ENCODE data around the gene THSD4. TPM values are rescaled to one million over a fixed set of nuclear protein-coding genes. Genes with fewer than 3 reads are reported as not detected.

The THSD4 gene
- polyA plus RNA-seq, 1 experiment, result 45.8 TPM

DNA sequence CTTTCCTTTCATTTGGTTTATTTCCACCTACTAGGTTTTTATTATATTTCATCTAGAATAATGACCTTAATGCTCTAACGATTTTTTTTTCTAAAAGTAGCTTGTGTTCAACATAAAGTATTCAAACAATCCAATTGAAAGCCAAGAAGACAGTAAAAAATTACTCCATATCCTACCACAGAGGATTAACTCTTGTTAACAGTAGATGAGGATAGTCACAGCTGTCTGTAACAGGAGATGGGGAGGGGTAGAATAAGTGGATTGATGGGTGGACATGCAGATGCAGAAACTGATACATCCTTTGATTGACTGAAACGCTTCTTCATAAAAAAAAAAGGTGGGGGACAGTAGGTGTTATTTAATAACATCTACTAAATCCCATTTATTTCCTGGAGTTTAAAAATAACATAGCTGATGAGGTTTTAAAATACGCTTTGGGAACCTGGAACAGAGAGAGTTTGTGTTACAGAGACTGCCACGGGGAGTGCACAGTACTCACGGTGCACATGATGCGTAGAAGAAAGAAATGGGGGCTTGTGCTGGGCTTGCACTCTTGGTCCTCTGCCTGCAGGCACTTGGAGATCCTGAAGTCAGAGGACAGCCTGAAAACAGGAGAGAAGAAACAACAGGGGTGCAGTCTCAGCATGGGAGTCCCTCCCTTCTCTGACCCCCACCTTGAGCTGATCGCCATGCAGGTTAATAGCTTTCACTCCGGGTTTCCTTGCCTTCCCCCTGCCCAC is 226.7 kb downstream of the THSD4 start:
- ChIA-PET POLR2A (no interaction called here), CTCF (interaction anchor here (0.7 kb wide), 1 partner anchor 495 kb away, joined by 3 read pairs; no protein-coding TSS in a partner anchor)
- no peak for DNase-seq (ENCODE audit: low read depth, low spot score)
- peaks cover 3% of the 10 kb centered on the region; the same call in 1 of the 2 replicates for H3K9me3 ChIP-seq (ENCODE audit: control insufficient read depth, insufficient read depth, low read length)
- no peaks in the 10 kb centered on the region for H3K27me3 ChIP-seq (ENCODE audit: control insufficient read depth, insufficient read depth, low read length)
- H3K27ac ChIP-seq (ENCODE audit: low read depth, low read length), result no peak overlapping the region
- H3K4me3 ChIP-seq (ENCODE audit: low read depth, low read length), result no peak overlapping the region
- TF ChIP-seq, protein P1, sequence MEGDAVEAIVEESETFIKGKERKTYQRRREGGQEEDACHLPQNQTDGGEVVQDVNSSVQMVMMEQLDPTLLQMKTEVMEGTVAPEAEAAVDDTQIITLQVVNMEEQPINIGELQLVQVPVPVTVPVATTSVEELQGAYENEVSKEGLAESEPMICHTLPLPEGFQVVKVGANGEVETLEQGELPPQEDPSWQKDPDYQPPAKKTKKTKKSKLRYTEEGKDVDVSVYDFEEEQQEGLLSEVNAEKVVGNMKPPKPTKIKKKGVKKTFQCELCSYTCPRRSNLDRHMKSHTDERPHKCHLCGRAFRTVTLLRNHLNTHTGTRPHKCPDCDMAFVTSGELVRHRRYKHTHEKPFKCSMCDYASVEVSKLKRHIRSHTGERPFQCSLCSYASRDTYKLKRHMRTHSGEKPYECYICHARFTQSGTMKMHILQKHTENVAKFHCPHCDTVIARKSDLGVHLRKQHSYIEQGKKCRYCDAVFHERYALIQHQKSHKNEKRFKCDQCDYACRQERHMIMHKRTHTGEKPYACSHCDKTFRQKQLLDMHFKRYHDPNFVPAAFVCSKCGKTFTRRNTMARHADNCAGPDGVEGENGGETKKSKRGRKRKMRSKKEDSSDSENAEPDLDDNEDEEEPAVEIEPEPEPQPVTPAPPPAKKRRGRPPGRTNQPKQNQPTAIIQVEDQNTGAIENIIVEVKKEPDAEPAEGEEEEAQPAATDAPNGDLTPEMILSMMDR (IDR thresholded peaks at IDR 0.05; ENCODE audit: low read depth, low read length), result no peak

DNA sequence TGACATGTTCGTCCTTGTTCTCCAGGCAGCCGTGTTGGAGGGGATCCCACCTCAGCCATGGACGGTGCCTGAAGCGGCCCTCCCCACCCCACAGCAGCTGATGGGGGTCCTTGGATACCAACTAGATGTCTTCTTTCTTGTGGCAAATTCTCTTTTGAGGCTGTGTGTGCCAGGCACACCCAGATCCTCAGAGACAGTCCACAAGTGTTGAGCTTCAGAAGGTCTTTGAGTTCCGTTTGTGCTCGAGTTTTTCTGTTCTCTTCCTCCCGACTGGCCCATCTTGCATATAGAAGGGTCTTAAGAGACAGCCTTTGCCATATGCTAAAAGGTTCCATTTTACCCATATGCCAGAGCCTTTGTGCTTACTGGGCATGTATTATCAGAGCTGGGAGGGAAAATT is 227.4 kb downstream of the THSD4 start:
- TF ChIP-seq, protein P1 (IDR thresholded peaks at IDR 0.05; ENCODE audit: low read depth, low read length), result no peak
- POLR2A ChIA-PET, result no interaction called here
- Histone ChIP-seq H3K27me3 (ENCODE audit: control insufficient read depth, insufficient read depth, low read length) (no peaks in the 10 kb centered on the region), H3K4me3 (ENCODE audit: low read depth, low read length) (no peak overlapping the region), H3K27ac (ENCODE audit: low read depth, low read length) (no peak overlapping the region), H3K9me3 (ENCODE audit: control insufficient read depth, insufficient read depth, low read length) (peaks cover 3% of the 10 kb centered on the region; the same call in 1 of the 2 replicates)
- no peak for DNase-seq (ENCODE audit: low read depth, low spot score)
- CTCF ChIA-PET, result no interaction called here

DNA sequence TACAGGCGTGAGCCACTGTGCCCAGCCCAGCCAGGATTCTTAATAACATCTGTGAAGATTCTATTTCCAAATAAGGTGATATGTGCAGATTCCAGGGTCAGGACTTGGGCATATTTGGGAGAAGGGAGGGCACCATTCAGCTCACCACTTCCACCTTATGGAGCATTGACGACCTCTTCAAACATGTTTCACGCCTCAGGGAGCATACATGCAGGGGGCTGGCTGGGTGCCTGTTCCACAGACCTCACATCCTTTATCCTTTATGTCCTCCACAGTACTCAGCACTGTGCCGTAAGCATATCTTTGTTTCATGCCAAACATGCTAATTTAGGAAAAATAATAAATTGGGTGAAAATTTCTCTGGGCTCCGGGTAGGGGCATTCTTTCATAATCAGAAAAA is 229.0 kb downstream of the THSD4 start:
- no peaks in the 10 kb centered on the region for H3K27me3 ChIP-seq (ENCODE audit: control insufficient read depth, insufficient read depth, low read length)
- H3K4me3 ChIP-seq (ENCODE audit: low read depth, low read length), result no peak overlapping the region
- ChIA-PET POLR2A (no interaction called here), CTCF (no interaction called here)
- DNase-seq (ENCODE audit: low read depth, low spot score), result no peak
- TF ChIP-seq, protein P1 (IDR thresholded peaks at IDR 0.05; ENCODE audit: low read depth, low read length), result no peak
- H3K9me3 ChIP-seq (ENCODE audit: control insufficient read depth, insufficient read depth, low read length), result peaks cover 3% of the 10 kb centered on the region; the same call in 1 of the 2 replicates
- no peak overlapping the region for H3K27ac ChIP-seq (ENCODE audit: low read depth, low read length)

DNA sequence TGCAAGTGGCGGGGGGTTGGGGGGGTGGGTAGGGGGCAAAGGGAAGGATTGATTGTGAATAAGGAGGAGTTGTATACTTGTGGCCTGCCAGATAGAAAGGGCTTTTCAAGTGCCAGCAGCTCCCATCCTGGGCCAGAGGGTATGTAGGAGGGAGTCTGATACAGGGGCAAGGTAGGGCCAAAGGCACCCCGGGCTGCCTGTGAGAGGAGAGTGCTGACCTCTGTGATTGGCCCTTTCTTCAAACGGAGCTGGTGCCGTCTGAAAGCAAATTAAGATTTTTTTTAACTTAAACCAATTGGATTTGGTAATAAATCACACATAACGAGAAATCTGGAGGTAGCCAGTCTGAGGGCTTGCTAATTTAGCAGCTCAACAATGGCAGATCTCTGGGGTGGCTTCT is 229.9 kb downstream of the THSD4 start:
- H3K4me3 ChIP-seq (ENCODE audit: low read depth, low read length), result no peak overlapping the region
- no peaks in the 10 kb centered on the region for H3K27me3 ChIP-seq (ENCODE audit: control insufficient read depth, insufficient read depth, low read length)
- no peak overlapping the region for H3K27ac ChIP-seq (ENCODE audit: low read depth, low read length)
- TF ChIP-seq, protein P1 (IDR thresholded peaks at IDR 0.05; ENCODE audit: low read depth, low read length), result no peak
- CTCF ChIA-PET, result no interaction called here
- DNase-seq (ENCODE audit: low read depth, low spot score), result no peak
- POLR2A ChIA-PET, result no interaction called here
- H3K9me3 ChIP-seq (ENCODE audit: control insufficient read depth, insufficient read depth, low read length), result peaks cover 3% of the 10 kb centered on the region; the same call in 1 of the 2 replicates

DNA sequence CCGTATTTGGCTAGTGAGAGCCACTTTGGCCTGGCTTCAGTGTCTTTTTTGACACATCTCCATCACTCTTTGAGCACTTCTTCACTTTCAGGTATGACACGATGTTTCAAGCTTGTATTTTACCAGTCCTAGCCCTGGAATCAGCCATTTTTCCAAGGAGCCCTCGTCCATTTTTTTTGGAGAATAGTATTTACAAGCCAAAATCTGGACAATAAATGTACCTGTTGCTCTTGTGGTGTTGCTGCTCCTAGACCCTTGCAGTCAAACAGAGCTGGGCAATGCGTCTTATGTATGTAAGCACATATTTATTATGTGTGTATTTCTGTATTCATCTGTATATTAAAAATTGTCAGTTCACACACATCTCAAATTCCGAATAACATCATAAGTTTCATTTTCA is 231.2 kb downstream of the THSD4 start:
- Histone ChIP-seq H3K27ac (ENCODE audit: low read depth, low read length) (no peak overlapping the region), H3K27me3 (ENCODE audit: control insufficient read depth, insufficient read depth, low read length) (no peaks in the 10 kb centered on the region), H3K9me3 (ENCODE audit: control insufficient read depth, insufficient read depth, low read length) (peaks cover 3% of the 10 kb centered on the region; the same call in 1 of the 2 replicates), H3K4me3 (ENCODE audit: low read depth, low read length) (no peak overlapping the region)
- ChIA-PET POLR2A (no interaction called here), CTCF (interaction anchor here (0.5 kb wide), 1 partner anchor 202 kb away, joined by 3 read pairs; no protein-coding TSS in a partner anchor)
- TF ChIP-seq, protein P1 (IDR thresholded peaks at IDR 0.05; ENCODE audit: low read depth, low read length), result no peak
- DNase-seq (ENCODE audit: low read depth, low spot score), result no peak

Measured in AG04450 (cell line).